Activated naive CD4-positive, alpha-beta T cell treated with anti-CD3 and anti-CD28 coated beads for 36 hours (primary cell): Measurements from ENCODE around the gene TTBK2. TPM values are rescaled to one million over a fixed set of nuclear protein-coding genes. Genes with fewer than 3 reads are reported as not detected.
"Not testable (repeated sequence)": the region's sequence is repeated elsewhere in the genome, so short reads cannot be mapped to it uniquely, and the experiment has no call there.

ENCODE experiments used
- CTCF ChIA-PET: fragments of 350-600 bp; sonication (Branson Sonifier 250); formaldehyde crosslinking; loops from one replicate; lab custom pipeline; 2021; ENCODE audit warnings: antibody characterized with exemption; lab: Charles Lee
- DNase-seq: peaks from one replicate; pipeline ENCODE4 v3.0.0-alpha.2; 2020
- H3K27ac Mint-ChIP-seq: one replicate; pipeline ENCODE4 v1.8.0; 2021; ENCODE audit warnings: mild to moderate bottlenecking, mixed read lengths
- H3K27me3 Mint-ChIP-seq: one replicate; pipeline ENCODE4 v1.8.0; 2021; ENCODE audit warnings: low read depth, mixed read lengths
- H3K36me3 Mint-ChIP-seq: one replicate; pipeline ENCODE4 v1.8.0; 2021; ENCODE audit warnings: low read depth, mixed read lengths
- H3K4me1 Mint-ChIP-seq: one replicate; pipeline ENCODE4 v1.8.0; 2021; ENCODE audit warnings: low read depth, mixed read lengths
- H3K4me3 Mint-ChIP-seq: one replicate; pipeline ENCODE4 v1.8.0; 2021; ENCODE audit warnings: mild to moderate bottlenecking, moderate library complexity, mixed read lengths
- H3K9me3 Mint-ChIP-seq: one replicate; pipeline ENCODE4 v1.8.0; 2021; ENCODE audit warnings: mixed read lengths
- intact Hi-C: fragments of 100-400 bp; cut with micrococcal nuclease; formaldehyde crosslinking; loops from one replicate; pipeline ENCODE4 v1.15.1; 2023
- total RNA-seq, 2 experiments: library from RNA; stranded (reverse); gene quantifications; one replicate each; pipeline ENCODE4 v1.2.3, GENCODE V29; 2021

The TTBK2 gene
- total RNA-seq, 2 experiments from 2014 or later, result 13.5 to 15.7 TPM

DNA sequence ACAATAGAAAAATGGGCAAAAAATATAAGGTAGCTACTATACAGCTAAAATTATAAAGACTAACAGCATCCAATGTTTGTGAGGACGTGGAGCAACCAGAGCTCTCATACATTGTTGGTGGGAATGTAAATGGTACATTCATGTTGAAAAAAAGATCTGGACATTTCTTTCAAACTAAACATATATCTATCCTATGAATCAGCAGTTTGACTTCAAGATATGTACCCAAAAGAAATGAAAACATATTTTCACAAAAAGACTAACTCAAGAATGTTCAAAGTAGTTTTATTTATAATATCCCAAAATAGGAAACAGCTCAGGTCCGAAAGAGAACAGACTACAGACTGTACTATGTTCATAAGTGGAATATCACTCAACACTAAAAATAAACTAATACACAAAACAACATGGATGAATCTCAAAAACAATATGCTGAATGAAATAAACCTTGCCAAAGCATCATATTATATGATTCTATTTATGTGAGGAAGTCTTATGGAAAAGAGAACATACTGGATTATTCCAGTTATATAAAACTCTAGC, 8.8 kb upstream of the TTBK2 start:
- DNase-seq, result no peak
- H3K36me3 Mint-ChIP-seq, result no peaks in the 10 kb centered on the region
- H3K4me1 Mint-ChIP-seq, result no peaks in the 10 kb centered on the region
- no peaks in the 10 kb centered on the region for H3K9me3 Mint-ChIP-seq
- H3K27me3 Mint-ChIP-seq, result no peaks in the 10 kb centered on the region
- CTCF ChIA-PET, result interaction anchor here (0.6 kb wide), 1 partner anchor 287 kb away, joined by 5 read pairs; no protein-coding TSS in a partner anchor
- no peak overlapping the region for H3K4me3 Mint-ChIP-seq
- H3K27ac Mint-ChIP-seq, result no peak overlapping the region
- intact Hi-C loops, result no loop called here

DNA sequence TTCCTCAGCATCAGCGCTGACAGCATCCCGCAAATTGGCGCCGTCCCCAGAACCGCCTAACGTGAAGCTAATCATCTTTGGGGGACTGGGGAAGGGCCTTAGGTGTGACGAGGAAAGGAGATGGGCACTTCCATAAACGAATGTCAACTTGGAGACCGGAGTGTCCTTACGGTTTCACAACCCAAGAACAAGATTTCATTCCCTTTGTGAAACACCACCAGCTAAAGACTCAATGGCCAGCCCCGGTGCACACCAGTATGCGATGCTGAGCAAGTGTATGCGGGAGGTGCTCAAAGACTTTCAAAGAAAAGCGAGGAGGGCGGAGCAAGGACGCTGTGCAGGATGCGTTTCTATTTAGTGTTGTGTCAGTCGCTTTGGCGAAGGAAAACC, 759 bp upstream of the TTBK2 start:
- peaks cover 2% of the 10 kb centered on the region for H3K36me3 Mint-ChIP-seq
- peak; percentile 72 for DNase-seq
- H3K27ac Mint-ChIP-seq, result peak overlapping the region; percentile 92
- CTCF ChIA-PET, result interaction anchor here (1.0 kb wide), 1 partner anchor 189 kb away, joined by 3 read pairs; no protein-coding TSS in a partner anchor
- H3K4me3 Mint-ChIP-seq, result peak overlapping the region; percentile 99
- H3K27me3 Mint-ChIP-seq, result no peaks in the 10 kb centered on the region
- intact Hi-C loops, result loop anchor here (1.0 to 5.0 kb wide), 8 partner anchors 184 to 729 kb away; partner anchors contain the start of genes CCNDBP1, CDAN1, STARD9 and UBR1
- no peaks in the 10 kb centered on the region for H3K9me3 Mint-ChIP-seq
- peaks cover 20% of the 10 kb centered on the region for H3K4me1 Mint-ChIP-seq

DNA sequence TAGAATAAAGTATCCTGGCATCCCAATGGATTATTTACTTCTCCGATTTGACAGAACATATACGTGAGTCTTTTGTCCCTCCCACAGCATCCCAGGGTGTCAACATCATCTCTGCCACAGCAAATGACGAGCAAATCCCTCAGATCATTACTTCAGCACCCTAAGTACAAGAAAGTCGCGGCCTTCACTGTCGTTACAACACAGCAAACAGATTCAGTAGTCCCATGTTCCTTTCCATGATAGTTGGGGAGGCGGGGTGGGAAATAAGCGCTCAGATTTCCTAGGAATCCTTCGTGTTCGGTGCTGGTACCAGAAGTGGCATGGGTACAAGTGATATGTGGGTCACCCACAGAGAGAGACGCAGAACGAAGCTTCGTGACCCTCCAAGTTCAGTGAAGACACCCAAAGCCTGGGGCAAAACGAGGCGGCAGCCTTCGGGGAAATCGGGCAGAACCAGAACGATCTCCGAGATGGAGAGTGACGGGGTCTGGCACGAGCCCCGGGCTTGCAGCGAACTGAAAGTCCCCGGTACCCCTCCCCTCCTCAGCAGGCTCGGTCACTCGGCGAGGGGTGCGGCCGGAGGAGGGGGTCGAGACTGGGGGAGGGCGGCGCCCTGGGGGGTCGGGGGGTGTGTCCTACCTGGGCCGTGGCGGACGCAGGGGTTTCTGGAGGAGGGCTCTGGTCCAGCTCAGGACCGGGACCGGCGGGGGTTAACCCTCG, 619 bp downstream of the TTBK2 start:
- peak overlapping the region; percentile 81 for H3K27ac Mint-ChIP-seq

DNA sequence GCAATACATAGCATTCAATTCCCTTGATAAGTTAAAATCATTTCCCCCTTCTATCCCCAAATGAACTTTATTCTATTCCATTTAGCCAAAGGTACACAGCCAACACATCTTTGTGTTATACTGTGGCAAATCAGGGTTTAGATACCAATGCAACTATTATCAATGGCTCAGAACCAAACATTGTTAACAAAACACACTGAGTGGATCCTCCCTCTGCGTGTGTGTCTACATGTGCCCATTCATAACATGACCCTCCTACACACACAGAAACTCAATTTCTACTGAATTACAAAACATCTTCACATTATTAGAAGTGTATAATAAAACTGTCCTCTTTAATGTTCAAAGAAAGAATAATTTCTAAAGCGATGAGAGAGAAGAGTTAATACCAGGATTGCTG, 1.3 kb downstream of the TTBK2 start:
- DNase-seq, result no peak
- Mint-ChIP-seq H3K27me3 (no peaks in the 10 kb centered on the region), H3K9me3 (no peaks in the 10 kb centered on the region), H3K4me3 (peak overlapping the region; percentile 98), H3K36me3 (peaks cover 2% of the 10 kb centered on the region), H3K4me1 (peaks cover 31% of the 10 kb centered on the region), H3K27ac (no peak overlapping the region)
- CTCF ChIA-PET, result no interaction called here
- intact Hi-C loops, result no loop called here

More for the DNA sequence above, 619 bp downstream of the TTBK2 start:
- Mint-ChIP-seq H3K4me1 (peaks cover 28% of the 10 kb centered on the region), H3K36me3 (peaks cover 2% of the 10 kb centered on the region), H3K27me3 (no peaks in the 10 kb centered on the region), H3K9me3 (no peaks in the 10 kb centered on the region), H3K4me3 (peak overlapping the region; percentile 98)
- DNase-seq, result peak; percentile 58
- CTCF ChIA-PET, result no interaction called here
- intact Hi-C loops, result loop anchor here (1.0 to 5.0 kb wide), 5 partner anchors 187 to 728 kb away; partner anchors contain the start of genes GANC, STARD9, TMEM87A and UBR1

DNA sequence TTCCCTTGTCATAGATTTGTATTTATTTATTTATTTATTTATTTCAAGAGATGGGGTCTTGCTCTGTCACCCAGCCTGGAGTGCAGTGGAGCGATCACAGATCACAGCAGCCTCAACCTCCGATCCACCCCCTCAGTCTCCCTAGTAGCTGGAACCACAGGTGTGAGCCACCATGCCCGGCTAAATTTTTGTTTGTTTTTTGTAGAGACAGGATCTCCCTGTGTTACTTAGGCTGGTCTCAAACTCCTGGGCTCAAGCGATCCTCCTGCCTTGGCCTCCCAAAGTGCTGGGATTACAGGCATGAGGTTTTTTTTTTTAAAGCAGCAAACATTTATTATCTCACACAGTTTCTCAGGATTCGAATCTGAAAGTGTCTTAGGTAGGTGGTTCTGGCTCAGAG, 2.5 kb downstream of the TTBK2 start:
- intact Hi-C loops, result no loop called here
- peaks cover 31% of the 10 kb centered on the region for H3K4me1 Mint-ChIP-seq
- no peak overlapping the region for H3K4me3 Mint-ChIP-seq
- H3K27ac Mint-ChIP-seq, result no peak overlapping the region
- no peaks in the 10 kb centered on the region for H3K27me3 Mint-ChIP-seq
- DNase-seq, result no peak
- H3K9me3 Mint-ChIP-seq, result no peaks in the 10 kb centered on the region
- peaks cover 2% of the 10 kb centered on the region for H3K36me3 Mint-ChIP-seq
- CTCF ChIA-PET, result interaction anchor here (0.8 kb wide), 1 partner anchor 21 kb away, joined by 3 read pairs; no protein-coding TSS in a partner anchor

DNA sequence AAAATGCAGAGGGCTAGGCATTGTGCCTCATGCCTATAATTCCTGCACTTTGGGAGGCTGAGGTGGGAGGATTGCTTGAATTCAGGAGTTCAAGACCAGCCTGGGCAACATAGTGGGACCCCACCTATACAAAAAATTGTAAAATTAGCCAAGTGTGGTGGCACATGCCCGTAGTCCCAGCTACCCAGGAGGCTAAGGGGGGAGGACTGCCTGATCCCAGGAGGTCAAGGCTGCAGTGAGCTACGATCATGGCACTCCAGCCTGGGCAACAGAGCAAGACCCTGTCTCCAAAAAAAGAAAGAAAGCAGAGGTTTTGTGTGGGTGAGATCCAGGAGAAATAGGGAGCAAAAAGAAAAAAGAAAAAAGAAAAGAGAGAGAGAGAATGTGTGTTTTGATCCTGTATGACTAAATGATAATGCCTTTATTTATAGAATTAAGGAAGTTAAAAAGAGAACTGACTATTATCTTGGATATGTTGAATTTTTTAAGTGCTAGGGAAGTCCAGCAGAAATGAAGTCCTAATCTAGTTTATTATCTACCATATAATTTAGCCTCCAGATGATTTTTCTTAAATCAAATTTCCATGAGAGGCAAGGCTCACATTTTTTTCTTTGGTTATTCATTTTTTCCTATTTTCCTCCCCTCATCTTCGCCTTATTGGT, 4.8 kb downstream of the TTBK2 start:
- DNase-seq, result no peak
- H3K27me3 Mint-ChIP-seq, result no peaks in the 10 kb centered on the region
- H3K27ac Mint-ChIP-seq, result no peak overlapping the region
- CTCF ChIA-PET, result interaction anchor here (0.8 kb wide), 1 partner anchor 10 kb away, joined by 3 read pairs; no protein-coding TSS in a partner anchor
- peaks cover 2% of the 10 kb centered on the region for H3K36me3 Mint-ChIP-seq
- intact Hi-C loops, result no loop called here
- H3K4me1 Mint-ChIP-seq, result peaks cover 30% of the 10 kb centered on the region
- H3K9me3 Mint-ChIP-seq, result no peaks in the 10 kb centered on the region
- no peak overlapping the region for H3K4me3 Mint-ChIP-seq

DNA sequence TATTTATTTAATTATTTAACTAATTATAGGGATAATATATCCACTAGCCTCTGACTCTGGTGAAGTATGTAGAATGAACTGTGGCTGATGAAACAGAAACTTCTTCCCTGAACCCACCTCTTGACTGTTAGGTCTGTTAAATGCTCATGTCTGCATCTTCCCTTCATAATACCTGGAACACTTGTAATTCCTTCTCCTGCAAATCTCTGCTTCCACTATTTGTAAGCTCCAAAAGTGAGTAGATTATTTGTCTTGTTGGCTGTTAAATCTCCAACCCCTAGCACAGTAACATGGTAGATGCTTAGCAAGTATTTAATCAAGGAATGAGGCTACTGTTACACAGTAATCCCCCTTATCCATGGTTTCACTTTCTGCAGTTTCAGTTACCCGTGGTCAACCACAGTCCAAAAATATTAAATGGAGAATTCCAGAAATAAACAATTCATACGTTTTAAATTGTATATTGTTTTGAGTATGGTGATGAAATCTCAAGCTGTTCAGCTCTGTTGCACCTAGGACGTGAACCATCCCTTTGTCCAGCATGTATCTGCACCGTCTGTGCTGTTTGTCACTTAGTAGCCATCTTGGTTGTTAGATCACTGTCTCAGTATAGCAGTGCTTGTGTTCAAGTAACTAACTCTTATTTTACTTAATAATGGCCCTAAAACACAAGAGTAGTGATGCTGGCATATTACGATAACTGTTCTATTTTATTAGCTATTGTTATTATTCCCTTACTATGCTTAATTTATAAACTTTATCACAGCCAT, 5.7 kb downstream of the TTBK2 start:
- H3K4me1 Mint-ChIP-seq, result peaks cover 30% of the 10 kb centered on the region
- no peaks in the 10 kb centered on the region for H3K27me3 Mint-ChIP-seq
- intact Hi-C loops, result no loop called here
- no peaks in the 10 kb centered on the region for H3K9me3 Mint-ChIP-seq
- no peak overlapping the region for H3K27ac Mint-ChIP-seq
- DNase-seq, result no peak
- no peak overlapping the region for H3K4me3 Mint-ChIP-seq
- CTCF ChIA-PET, result interaction anchor here (0.5 to 0.9 kb wide), 3 partner anchors 8 to 109 kb away, joined by 3 to 4 read pairs (median 3); no protein-coding TSS in a partner anchor
- peaks cover 1% of the 10 kb centered on the region for H3K36me3 Mint-ChIP-seq

DNA sequence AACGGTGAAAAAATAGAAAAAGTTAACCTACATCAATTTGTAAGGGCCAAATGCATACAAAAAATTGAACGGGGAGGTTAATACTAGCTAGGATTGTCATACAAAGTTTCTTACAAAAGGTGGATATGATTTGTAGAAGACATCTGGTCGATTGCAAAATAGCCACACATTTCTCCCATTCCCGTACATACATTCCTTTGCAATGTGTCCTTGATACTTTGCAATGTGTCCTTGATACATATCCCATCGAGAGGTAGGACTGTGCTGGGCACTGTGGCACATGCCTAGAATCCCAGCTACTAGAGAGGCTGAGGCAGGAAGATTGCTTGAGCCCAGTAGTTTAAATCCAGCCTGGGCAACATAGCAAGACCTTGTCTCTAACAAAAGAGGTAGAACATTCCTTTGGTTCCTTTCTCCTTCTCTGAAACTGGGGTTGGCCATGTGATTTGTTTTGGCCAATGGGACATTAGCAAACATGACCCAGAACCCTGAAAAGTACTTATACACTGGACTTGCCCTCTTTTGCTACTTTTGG, 9.5 kb downstream of the TTBK2 start:
- no peak overlapping the region for H3K27ac Mint-ChIP-seq

DNA sequence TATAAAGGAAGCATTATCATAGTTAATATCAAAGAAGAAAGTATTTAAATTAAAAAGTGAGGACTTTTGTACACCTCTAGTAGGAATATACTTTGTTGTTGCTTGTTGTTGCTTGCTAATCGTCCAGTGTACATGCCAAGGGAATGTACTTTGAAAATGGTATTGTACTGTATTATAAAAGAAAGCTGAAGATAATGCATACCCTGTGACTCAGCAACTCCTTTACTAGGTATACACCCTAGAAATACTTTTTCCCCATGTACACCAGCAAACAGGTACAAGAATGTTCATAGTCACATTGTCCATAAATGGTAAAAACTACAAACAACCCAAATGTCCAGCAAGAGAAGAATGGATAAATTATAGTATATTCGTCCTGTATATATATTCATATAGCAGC, 12.0 kb downstream of the TTBK2 start:
- intact Hi-C loops, result no loop called here
- Mint-ChIP-seq H3K4me3 (no peak overlapping the region), H3K27me3 (no peaks in the 10 kb centered on the region), H3K4me1 (peaks cover 7% of the 10 kb centered on the region), H3K9me3 (no peaks in the 10 kb centered on the region), H3K36me3 (no peaks in the 10 kb centered on the region), H3K27ac (no peak overlapping the region)
- no peak for DNase-seq
- CTCF ChIA-PET, result no interaction called here

More for the DNA sequence above, 9.5 kb downstream of the TTBK2 start:
- H3K4me1 Mint-ChIP-seq, result peaks cover 15% of the 10 kb centered on the region
- H3K9me3 Mint-ChIP-seq, result no peaks in the 10 kb centered on the region
- intact Hi-C loops, result no loop called here
- CTCF ChIA-PET, result interaction anchor here (1.1 kb wide), 1 partner anchor 16 kb away, joined by 3 read pairs; no protein-coding TSS in a partner anchor
- H3K27me3 Mint-ChIP-seq, result no peaks in the 10 kb centered on the region
- H3K4me3 Mint-ChIP-seq, result no peak overlapping the region
- no peak for DNase-seq
- no peaks in the 10 kb centered on the region for H3K36me3 Mint-ChIP-seq

DNA sequence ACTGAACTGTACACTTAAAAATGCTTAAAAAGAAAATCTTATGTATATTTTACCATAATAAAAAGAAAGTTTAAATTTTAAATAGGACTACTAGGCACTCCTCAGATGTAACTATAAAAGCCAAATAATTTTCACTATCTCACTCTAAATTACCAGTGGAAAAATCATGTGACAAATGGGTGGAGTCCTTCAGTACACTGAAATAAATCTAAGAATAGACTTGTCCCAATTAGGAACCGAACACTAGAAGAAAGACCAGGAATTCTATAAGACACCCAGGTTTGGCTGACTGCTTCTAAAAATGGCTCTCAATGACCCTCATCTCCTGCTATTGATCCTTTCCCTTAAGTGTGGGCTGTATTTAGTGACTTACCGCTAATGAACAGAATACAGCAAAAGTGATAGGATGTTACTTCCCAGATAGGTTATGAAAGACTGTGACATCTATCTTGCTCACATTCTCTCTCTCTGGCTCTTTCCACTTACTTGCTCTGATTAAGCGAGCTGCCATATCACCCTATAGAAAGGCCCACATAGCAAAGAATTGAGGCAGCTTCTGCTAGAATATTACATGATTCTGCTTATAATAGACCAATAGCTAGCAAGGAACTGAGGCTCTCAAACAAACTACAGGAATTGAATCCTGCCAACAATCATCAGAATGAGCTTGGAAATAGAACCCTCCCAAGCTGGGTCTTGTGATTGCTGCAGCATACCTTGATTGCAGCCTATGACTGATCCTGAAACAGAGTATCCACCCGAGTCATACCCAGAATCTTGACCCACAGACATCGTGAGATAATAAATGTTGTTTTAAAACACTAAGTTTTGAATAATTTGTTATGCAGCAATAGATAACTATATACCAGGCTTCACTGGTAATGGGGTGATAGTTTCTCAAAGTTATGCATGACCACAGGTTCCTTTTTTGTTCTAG, 16.9 kb downstream of the TTBK2 start:
- H3K36me3 Mint-ChIP-seq, result no peaks in the 10 kb centered on the region
- no peak overlapping the region for H3K4me3 Mint-ChIP-seq
- DNase-seq, result no peak
- no peaks in the 10 kb centered on the region for H3K9me3 Mint-ChIP-seq
- CTCF ChIA-PET, result interaction anchor here (1.0 kb wide), 1 partner anchor 23 kb away, joined by 3 read pairs; no protein-coding TSS in a partner anchor
- peaks cover 3% of the 10 kb centered on the region for H3K4me1 Mint-ChIP-seq
- no peak overlapping the region for H3K27ac Mint-ChIP-seq
- intact Hi-C loops, result no loop called here
- H3K27me3 Mint-ChIP-seq, result no peaks in the 10 kb centered on the region

DNA sequence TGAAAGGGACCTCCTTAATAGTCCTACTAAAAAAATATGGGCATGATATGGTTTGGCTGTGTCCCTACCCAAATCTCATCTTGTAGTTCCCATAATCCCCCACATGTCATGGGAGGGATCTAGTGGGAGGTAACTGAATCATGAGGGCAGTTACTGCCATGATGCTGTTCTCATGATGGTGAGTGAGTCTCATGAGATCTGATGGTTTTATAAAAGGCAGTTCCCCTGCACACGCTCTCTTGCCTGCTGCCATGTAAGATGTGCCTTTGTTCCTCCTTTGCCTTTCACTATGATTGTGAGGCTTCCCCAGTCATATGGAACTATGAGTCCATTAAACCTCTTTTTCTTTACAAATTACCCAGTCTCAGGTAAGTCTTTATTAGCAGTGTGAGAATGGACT, 26.7 kb downstream of the TTBK2 start:
- CTCF ChIA-PET, H3K27ac Mint-ChIP-seq, intact Hi-C loops, H3K27me3 Mint-ChIP-seq, H3K9me3 Mint-ChIP-seq, H3K4me3 Mint-ChIP-seq, H3K36me3 Mint-ChIP-seq, DNase-seq: not testable (repeated sequence)
- peaks cover 12% of the 10 kb centered on the region for H3K4me1 Mint-ChIP-seq
